ENCODE data around the gene DICER1.

DNA sequence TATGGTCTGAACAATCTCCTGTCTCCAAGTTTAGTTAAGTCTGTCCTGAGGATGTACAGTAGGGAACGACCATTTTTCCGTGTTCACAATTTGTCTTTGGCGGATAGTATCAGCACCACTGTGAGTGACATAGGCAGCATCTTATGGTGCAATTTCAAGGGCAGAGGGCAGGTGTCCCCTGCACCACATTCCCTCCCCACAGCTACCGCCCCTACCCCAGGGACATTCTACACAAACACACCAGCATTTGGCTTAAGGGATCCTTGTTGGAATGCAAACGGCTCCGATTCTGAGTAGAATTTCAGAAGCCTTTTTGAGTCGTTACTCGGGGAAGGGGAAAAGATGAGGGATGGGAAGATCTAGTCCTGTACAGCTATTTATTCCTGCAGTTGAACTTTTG lies 25.1 kb upstream of the DICER1 start:
- TF ChIP-seq, protein P1, sequence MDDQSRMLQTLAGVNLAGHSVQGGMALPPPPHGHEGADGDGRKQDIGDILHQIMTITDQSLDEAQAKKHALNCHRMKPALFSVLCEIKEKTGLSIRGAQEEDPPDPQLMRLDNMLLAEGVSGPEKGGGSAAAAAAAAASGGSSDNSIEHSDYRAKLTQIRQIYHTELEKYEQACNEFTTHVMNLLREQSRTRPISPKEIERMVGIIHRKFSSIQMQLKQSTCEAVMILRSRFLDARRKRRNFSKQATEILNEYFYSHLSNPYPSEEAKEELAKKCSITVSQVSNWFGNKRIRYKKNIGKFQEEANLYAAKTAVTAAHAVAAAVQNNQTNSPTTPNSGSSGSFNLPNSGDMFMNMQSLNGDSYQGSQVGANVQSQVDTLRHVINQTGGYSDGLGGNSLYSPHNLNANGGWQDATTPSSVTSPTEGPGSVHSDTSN (IDR thresholded peaks at IDR 0.05), result no peak
- TF ChIP-seq, protein P2, sequence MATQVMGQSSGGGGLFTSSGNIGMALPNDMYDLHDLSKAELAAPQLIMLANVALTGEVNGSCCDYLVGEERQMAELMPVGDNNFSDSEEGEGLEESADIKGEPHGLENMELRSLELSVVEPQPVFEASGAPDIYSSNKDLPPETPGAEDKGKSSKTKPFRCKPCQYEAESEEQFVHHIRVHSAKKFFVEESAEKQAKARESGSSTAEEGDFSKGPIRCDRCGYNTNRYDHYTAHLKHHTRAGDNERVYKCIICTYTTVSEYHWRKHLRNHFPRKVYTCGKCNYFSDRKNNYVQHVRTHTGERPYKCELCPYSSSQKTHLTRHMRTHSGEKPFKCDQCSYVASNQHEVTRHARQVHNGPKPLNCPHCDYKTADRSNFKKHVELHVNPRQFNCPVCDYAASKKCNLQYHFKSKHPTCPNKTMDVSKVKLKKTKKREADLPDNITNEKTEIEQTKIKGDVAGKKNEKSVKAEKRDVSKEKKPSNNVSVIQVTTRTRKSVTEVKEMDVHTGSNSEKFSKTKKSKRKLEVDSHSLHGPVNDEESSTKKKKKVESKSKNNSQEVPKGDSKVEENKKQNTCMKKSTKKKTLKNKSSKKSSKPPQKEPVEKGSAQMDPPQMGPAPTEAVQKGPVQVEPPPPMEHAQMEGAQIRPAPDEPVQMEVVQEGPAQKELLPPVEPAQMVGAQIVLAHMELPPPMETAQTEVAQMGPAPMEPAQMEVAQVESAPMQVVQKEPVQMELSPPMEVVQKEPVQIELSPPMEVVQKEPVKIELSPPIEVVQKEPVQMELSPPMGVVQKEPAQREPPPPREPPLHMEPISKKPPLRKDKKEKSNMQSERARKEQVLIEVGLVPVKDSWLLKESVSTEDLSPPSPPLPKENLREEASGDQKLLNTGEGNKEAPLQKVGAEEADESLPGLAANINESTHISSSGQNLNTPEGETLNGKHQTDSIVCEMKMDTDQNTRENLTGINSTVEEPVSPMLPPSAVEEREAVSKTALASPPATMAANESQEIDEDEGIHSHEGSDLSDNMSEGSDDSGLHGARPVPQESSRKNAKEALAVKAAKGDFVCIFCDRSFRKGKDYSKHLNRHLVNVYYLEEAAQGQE (IDR thresholded peaks at IDR 0.05), result no peak
- TF ChIP-seq RAD21 (conservative IDR thresholded peaks at IDR 0.05 in 1 of 2, IDR thresholded peaks at IDR 0.05 in 1 of 2), result no peak
- TF ChIP-seq JUNB (IDR thresholded peaks at IDR 0.05), result no peak
- TF ChIP-seq, protein P3, sequence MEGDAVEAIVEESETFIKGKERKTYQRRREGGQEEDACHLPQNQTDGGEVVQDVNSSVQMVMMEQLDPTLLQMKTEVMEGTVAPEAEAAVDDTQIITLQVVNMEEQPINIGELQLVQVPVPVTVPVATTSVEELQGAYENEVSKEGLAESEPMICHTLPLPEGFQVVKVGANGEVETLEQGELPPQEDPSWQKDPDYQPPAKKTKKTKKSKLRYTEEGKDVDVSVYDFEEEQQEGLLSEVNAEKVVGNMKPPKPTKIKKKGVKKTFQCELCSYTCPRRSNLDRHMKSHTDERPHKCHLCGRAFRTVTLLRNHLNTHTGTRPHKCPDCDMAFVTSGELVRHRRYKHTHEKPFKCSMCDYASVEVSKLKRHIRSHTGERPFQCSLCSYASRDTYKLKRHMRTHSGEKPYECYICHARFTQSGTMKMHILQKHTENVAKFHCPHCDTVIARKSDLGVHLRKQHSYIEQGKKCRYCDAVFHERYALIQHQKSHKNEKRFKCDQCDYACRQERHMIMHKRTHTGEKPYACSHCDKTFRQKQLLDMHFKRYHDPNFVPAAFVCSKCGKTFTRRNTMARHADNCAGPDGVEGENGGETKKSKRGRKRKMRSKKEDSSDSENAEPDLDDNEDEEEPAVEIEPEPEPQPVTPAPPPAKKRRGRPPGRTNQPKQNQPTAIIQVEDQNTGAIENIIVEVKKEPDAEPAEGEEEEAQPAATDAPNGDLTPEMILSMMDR (IDR thresholded peaks at IDR 0.05), result no peak
- no peak for TF ChIP-seq RFX5 (IDR thresholded peaks at IDR 0.05)

Measured in A549 (cell line).